ENCODE data around the gene SPATA3.
"Not testable (repeated sequence)": the region's sequence is repeated elsewhere in the genome, so short reads cannot be mapped to it uniquely, and the experiment has no call there.

Gene SPATA3

GRCh38 chr2:230995821-230996220 lies at the start of gene SPATA3:
Gene SPATA3, plus strand, starts transcription at chr2:230996121. Its CDS starts 113 bp downstream, at chr2:230996234.
- DNase-seq (ENCODE audit: low read depth): no peak

- no peak for DNase-seq (ENCODE audit: low read depth)
Observed at GRCh38 chr2:230946429-230947234, 49.3 kb upstream of the SPATA3 start.

GRCh38 chr2:230947235-230947576 lies 48.7 kb upstream of the SPATA3 start:
- DNase-seq (ENCODE audit: low read depth): no peak

DNA sequence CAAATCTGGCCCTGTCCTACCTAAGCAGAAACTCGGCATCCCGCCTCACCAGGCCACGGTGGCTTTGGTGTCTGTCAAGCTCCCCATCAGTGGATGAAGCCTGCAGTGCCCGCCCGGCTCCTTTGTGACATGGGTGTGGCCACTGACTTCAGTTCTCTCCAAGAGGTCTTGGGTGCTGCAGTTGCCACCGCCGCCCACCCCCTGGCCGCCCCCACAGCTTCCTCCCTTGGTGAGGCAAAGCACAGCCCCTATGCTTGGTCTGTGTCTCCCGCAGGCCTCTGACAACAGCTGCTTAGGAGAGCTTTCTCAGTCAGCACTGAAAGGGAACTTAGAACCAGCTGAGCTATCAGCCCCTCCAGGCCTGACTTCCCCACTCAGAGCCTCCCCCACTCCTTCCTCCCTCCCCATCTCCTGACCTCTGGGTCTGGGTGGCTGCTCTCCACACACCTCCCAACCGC lies 48.0 kb upstream of the SPATA3 start:
- DNase-seq (ENCODE audit: low read depth): no peak

- no peak for DNase-seq (ENCODE audit: low read depth)
Observed at GRCh38 chr2:230949966-230950873, 45.7 kb upstream of the SPATA3 start.

DNA sequence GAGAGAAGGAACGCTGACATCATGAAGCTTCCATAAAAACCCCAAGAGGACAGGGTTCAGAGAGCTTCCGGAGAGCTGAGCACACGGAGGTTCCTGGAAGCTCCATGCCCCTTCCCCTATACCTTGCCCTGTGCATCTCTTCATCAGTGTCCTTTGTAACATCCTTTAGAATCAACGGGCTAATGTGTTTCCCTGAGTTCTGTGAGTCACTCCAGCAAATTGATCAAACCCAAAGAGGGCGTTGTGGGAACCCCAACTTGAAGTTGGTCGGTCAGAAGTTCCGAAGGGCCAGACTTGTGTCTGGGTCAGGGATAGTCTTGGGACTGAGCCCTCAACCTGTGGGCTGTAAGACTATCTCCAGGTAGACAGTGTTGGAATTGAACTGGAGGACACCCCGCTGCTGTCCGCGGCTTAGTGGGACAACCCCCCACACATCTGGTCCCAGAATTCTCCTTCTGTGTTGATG lies 45.0 kb upstream of the SPATA3 start:
- DNase-seq (ENCODE audit: low read depth): no peak

GRCh38 chr2:230951396-230951795 lies 44.5 kb upstream of the SPATA3 start:
- DNase-seq (ENCODE audit: low read depth): no peak

DNA sequence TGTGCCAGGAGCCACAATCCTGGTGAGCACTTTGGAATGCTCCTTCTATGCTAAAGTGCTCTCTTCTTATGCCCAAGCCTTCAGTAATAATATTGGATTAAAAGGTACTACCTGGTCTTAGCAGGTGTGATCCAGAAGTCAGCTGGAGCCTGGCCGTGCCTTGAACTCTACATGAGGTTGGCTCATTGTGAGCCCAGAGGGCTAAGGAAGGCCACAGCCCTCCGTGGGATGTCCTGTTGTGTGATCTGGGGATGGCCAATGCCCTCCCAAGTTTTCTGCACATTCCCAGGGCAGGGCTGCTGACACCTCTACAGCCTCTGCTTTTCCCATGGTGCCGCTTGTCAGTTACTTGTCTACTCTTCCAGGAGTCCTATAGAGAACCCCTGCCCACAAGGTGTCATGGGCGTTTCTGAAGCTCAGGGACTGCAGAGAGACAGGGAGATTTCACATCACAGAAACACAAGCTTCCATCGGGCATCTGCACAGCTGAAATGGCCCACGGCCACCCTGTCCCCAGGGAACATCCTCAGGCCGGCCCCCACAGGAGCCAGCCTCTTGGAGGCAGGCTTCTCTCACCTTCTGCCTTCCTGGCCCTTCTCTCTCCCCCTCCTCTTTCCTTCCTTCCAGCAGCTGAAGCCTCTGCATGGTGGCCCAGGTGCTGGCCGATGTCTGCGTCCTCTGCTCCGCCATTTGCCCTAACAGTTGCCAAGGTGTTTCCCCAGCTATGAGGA lies 43.5 kb upstream of the SPATA3 start:
- no peak for DNase-seq (ENCODE audit: low read depth)

DNA sequence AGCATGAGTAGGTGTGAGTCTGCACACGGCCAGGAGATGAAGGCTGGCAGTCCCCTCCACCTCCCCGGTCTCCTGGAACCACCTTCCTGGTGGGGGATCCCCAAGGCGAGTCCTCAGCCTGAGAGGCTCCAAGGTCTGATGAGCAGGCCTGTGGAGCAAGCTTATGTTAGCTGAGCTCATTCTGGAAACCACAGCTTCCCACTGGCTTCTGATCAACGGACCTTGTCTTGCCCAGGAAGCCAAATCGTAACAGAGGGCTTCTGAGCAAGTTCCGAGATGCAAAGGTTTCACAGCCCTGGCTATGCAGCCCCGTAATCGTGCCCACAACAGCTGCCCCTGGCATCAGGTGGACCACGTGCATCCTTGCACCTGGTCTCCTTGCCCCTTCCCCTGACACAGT lies 42.1 kb upstream of the SPATA3 start:
- DNase-seq (ENCODE audit: low read depth): no peak

GRCh38 chr2:230954746-230955145 lies 41.2 kb upstream of the SPATA3 start:
- DNase-seq (ENCODE audit: low read depth): no peak

DNA sequence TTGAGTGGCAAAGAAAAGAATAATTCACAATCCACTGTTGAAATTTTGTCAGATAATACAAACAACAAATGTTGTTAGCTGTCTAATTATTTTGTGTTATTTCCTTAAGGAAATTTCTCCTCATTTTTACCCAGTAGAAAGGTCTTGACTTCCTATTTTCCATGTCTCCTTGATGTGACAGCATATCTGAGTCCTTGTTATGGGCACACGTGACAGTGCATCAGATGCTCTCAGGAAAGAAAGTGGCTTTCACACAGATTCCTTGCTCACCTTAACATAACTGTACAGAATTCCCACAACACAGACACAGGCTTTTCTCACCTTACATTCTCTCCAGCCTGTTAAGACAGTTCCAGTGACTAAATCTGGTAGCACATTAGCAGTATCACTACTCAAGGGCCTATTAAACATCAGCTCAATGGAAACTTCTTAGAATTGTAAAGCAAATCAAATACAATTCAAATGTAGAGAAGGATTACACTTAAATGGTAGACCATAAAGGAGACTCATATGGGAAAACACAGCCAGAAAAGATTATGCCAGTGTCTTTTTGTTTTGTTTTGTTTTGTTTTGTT lies 40.7 kb upstream of the SPATA3 start:
- no peak for DNase-seq (ENCODE audit: low read depth)

DNA sequence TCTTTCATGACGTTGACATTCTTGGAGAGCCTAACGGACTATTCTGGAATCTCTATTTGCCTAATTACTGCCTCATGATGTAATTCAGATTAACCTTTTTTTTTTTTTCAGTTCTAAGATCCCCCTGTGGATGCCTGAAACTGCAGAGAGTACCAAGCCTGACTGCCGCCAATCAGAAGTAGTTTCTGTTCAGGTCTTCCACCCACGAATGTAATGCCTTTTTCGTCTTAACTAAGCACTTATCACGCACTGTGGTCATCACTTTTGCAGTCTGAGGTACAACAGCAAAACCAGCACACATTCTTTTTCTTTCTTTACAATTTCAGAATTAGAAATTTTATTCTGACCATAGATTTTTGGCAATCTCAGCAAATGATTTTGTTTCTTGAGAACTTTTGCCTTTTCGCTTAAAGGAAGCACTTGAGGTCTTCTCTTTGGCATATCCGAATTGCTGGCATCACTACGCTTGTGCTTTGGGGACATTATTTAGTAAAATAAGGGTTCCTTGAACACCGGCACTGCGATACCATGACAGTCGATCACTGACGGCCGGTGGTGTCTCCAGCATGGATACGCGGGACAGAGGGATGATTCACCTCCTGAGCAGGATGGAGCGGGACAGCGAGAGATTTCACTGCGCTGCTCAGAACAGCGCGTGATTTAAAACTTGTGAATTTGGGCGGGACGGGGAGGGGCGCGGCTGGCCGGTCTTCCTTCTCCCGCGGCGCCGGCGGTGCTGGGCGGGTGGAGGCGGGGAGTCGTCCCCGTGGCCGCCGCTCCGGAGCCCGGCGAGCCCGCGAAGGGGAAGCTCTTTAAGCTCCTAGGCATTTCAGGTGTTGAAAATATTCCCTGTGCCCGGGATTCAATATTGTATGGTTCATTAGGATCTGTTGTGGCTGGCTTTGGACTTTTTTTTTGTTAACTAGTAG lies 38.8 kb upstream of the SPATA3 start:
- DNase-seq (ENCODE audit: low read depth): no peak

DNA sequence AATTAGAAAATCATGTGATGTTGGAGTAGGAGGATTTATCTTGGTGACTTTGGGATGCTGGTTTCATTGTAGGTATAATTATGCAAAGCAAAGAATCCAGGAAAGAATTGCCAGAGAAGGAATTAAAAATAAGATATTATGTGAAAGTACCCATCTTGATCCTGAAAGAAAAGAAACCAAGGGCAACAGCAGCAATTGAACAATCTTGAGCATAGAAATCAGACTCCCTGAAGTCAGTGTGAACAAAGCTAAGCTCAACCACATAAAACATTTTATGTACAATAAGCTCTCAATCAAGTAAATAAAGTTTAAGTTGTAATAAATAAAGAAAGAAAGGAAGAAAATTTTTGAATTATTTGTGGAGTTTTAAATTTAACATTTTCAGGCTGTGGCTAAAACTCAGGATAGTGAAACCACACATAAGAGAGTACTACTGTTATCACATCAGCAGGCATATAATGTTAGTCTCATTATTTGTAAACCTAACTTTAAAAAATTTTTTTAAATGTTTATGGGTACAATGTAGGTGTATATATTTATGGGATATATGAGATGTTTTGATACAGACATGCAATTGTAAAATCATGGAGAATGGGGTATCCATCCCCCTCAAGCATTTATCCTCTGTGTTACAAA lies 38.0 kb upstream of the SPATA3 start:
- DNase-seq (ENCODE audit: low read depth): no peak

DNA sequence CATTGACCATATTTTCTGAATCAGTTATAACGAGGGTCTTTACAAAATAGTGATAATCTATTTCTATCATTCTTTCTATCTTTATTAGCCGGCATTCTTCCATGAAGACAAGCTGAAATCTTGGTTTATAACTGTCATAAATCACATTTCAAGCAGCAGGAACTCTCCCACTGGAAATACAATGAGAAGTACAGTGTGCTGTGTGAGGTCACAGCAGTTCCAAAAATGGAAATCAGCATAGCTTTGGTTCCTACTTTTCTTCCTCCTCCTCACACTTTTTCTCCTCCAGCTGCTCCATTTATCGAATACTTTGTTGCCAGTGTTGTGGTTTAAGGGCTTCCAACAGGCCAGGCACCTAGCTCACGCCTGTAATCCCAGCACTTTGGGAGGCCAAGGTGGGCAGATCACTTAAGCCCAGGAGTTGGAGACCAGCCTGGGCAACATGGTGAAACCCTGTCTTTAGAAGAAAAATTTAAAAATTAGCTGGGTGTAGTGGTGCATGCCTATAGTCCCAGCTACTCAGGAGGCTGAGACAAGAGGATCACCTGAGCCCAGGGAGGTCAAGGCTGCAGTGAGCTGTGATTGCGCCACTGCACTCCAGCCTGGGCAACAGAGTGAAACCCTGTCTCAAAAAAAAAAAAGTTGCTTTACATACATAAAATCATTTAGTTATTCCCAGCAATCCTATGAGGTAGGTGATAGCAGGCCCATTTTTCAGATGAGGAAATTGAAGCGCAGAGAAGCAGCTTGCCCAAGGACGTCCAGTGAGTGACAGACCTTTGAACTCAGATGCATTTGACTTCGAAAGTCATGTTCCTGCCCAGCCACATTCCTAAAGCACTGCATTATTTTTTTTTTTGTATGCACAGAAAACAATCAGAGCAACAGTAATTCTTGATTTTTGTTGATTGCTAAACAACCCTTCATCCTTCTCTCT lies 36.8 kb upstream of the SPATA3 start:
- no peak for DNase-seq (ENCODE audit: low read depth)

DNA sequence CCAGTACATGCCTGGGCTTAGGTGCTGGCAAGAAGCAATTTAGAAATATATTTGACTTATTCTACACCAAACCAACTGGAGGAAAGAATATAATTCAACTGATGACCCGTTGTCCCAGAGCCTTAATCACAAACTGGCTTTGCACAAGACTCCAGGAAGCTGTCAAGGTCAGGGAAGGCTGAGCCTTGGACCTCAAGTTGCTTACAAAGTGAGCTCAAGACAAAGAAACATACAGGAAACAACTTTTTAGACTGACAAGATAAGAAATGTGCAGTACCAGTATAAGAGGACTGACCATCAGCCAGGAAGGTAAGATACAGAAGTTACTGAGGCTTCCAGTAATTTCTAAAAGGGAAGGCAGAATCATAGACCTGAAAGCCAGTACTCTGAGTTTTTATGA lies 35.9 kb upstream of the SPATA3 start:
- no peak for DNase-seq (ENCODE audit: low read depth)

DNA sequence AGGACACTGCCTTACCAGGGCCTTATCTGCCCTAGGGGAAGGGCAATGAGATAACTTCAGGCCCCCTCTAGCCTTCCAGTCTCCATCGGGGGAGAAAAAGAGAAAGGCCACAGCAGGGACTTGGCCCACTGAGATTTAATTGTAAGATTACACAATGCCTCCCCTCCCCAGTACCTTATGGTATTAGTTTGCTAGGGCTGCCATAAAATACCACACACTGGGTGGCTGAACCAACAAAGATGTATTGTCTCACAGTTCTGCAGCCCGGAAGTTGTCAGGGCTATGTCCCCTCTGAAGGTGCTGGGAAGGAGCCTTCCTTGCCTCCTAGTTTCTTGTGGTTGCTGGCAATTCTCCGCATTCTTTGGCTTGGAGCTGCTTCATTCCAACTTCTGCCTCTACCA lies 34.8 kb upstream of the SPATA3 start:
- DNase-seq (ENCODE audit: low read depth): no peak

- no peak for DNase-seq (ENCODE audit: low read depth)
Observed at GRCh38 chr2:230964136-230964730, 31.7 kb upstream of the SPATA3 start.

DNA sequence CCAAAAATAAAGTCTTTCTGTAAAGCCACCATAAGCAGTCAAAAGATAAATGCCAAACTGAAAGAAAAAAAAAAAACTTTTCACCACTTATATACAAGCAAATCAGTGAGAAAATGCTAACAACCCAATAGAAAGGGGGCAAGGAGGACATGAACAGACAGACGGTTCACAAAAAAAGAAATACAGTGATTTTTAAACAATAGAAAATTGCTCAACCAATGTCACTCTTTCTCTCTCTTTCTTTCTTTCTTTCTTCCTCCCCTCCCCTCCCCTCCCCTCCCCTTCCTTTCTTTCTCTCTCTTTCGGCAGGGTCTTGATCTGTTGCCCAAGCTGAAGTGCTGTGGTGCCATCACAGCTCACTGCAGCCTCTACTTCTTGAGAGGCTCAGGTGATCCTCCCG lies 28.8 kb upstream of the SPATA3 start:
- no peak for DNase-seq (ENCODE audit: low read depth)

DNA sequence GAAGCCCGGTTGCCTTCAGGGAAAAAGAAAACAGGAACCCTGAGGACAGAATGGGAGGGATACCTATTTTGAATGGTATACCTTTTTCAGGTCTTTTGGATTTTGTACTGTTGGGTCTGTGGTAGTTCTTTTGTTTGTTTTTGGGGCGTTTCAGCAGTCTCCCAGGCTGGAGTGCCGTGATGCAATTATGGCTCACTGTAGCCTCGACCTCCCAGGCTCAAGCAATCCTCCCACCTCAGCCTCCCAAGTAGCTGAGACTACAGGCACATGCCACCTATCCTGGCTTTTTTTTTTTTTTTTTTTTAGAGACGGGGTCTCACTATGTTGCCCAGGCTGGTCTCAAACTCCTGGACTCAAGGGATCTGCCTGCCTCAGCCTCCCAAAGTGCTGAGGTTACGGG lies 27.6 kb upstream of the SPATA3 start:
- DNase-seq (ENCODE audit: low read depth): not testable (repeated sequence)
